NT2/D1 (cell line): ENCODE results near the gene FUT1.

ENCODE experiments used
- DNase-seq: peaks from one replicate; pipeline ENCODE4 v3.0.0-alpha.2; 2011; ENCODE audit warnings: low read depth, low spot score
- H3K27me3 ChIP-seq: 2 replicates; pipeline ENCODE4 v1.6.0; 2011; ENCODE audit warnings: mild to moderate bottlenecking; ENCODE audit not compliant: insufficient read length, insufficient read depth
- H3K36me3 ChIP-seq: 2 replicates; pipeline ENCODE4 v1.6.1; 2011; ENCODE audit warnings: mild to moderate bottlenecking, low read length, mixed read lengths; ENCODE audit not compliant: insufficient read depth, insufficient read length
- H3K4me1 ChIP-seq: 2 replicates; pipeline ENCODE4 v1.5.1; 2011; ENCODE audit not compliant: insufficient read depth, insufficient read length
- H3K4me3 ChIP-seq: 2 replicates; pipeline ENCODE4 v1.5.1; 2011; ENCODE audit warnings: low read depth; ENCODE audit not compliant: insufficient read length
- H3K9ac ChIP-seq: 2 replicates; pipeline ENCODE4 v1.6.0; 2011; ENCODE audit warnings: low read depth; ENCODE audit not compliant: insufficient read length
- H3K9me3 ChIP-seq: 2 replicates; pipeline ENCODE4 v1.5.1; 2011; ENCODE audit warnings: mild to moderate bottlenecking, low read length; ENCODE audit not compliant: insufficient read depth
- SUZ12 ChIP-seq: IDR thresholded peaks from 2 replicates; pipeline ENCODE4 v1.6.1; 2011; ENCODE audit not compliant: insufficient read length, insufficient read depth; ENCODE audit errors: extremely low read depth
- YY1 ChIP-seq: IDR thresholded peaks from 2 replicates; pipeline ENCODE4 v1.6.1; 2011; ENCODE audit not compliant: insufficient read length, insufficient read depth
- ZNF274 ChIP-seq: IDR thresholded peaks from 2 replicates; pipeline ENCODE4 v1.6.1; 2011; ENCODE audit warnings: mild to moderate bottlenecking, low read depth, low read length

Gene FUT1

DNA sequence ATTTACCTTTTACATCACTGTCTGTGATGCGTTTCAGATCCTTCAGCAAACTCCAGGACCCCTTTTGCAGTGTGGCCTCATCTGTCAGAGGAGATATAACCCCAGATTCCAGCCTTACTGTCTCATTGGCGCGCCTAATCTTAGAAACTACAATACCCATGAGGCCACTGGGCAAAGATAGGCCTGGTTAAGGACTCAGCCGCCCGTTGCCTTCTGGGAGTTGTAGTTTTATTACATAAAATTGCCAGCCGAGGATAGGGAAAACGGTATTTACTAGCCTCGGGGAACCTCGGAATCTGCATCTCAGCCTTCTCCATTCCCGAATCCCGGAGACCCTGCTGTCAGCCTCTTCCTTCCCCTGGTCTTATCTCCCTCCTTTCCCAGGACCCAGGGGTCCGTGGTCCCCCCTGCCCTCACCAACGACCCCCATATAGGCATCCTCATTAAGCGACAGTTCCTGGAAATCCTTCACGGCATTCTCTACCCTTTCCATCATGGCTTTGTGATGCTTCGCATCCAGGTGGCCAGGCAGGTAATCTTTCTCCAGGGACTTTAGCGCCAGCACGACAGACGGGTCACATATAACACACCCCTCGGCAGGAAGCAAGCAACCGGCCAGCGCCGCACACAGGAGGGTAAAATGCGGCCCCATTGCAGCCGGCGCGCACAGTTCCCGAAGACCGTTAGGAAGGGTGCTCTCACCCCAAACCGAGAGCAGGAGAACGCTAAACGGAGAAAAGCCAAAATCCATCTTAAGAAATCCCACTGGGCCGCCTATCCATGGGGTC is 7.0 kb downstream of the FUT1 start:
- H3K27me3 ChIP-seq: peaks cover 1% of the 10 kb centered on the region
- H3K9me3 ChIP-seq: no peaks in the 10 kb centered on the region
- TF ChIP-seq ZNF274 (no peak), SUZ12 (no peak), YY1 (no peak)
- no peak overlapping the region for H3K9ac ChIP-seq
- peaks cover 9% of the 10 kb centered on the region for H3K4me1 ChIP-seq
- DNase-seq: no peak
- H3K4me3 ChIP-seq: no peak overlapping the region
- H3K36me3 ChIP-seq: peaks cover 5% of the 10 kb centered on the region

DNA sequence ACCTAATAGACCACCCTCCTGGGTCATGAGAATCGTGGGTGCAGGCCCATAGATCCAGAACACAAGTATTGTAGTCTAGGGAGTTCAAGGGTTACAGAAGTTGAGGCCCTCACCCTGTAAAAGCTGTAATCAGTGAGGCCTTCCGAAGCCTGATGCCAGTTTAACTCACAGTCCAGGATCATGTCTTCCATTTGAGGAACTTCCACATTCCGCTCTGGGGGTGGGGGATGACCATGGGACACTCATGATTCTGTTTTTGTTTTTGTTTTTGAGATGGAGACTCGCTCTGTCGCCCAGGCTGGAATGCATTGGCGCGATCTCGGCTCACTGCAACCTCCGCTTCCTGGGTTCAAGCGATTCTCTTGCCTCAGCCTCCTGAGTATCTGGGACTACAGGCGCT is 10.3 kb downstream of the FUT1 start:
- Histone ChIP-seq H3K4me1 (peaks cover 11% of the 10 kb centered on the region), H3K4me3 (no peak overlapping the region)

DNA sequence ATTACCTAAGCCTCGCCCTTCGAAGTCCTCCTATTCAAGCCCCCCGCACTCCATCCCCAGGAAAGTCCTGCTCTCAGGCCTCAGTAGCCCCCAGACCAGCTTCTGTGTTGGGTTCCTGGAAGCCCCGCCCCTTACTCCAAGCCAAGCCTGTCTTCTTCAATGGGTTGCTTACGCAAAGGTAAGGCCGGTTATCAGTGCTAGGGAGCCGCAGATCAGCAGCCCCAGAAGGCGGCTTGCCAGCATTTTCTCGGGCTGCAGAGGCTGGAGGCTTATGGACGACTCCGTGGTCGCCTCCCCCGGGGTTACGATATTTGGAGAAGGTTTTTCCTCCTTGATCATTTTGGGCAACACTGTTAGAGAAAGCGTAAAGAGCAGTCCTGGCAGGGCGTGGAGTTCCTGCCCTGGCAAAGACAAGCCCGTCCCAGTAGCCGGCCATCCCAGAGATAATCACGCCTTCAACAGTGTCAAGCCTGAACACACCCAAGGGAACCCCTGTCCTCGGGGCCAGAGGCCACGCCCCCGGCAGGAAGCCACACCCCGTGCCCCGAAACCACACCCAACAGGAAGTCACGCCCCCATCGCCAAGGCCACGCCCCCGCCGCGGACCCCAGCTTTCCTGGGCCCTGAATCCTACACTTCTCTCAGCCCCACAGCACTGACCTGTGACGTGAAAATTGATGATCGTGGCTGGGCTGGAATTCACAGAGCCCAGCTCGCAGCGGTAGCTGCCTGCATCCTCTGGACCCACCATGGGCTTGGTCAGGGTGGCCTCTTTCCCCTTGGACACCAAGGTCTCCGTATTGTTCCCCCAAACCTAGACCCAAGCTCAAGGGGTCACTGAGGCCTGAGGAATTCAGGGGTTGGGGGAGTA is 11.1 kb downstream of the FUT1 start:
- TF ChIP-seq ZNF274: no peak
- no peak for TF ChIP-seq YY1
- TF ChIP-seq SUZ12: no peak
- DNase-seq: no peak
- Histone ChIP-seq H3K4me1 (peaks cover 11% of the 10 kb centered on the region), H3K9me3 (no peaks in the 10 kb centered on the region), H3K4me3 (no peak overlapping the region), H3K36me3 (no peaks in the 10 kb centered on the region), H3K9ac (peak overlapping the region; percentile 32), H3K27me3 (peaks cover 16% of the 10 kb centered on the region)

More for the DNA sequence above, 10.3 kb downstream of the FUT1 start:
- Histone ChIP-seq H3K36me3 (no peaks in the 10 kb centered on the region), H3K9me3 (no peaks in the 10 kb centered on the region), H3K27me3 (peaks cover 16% of the 10 kb centered on the region), H3K9ac (no peak overlapping the region)
- TF ChIP-seq ZNF274 (no peak), SUZ12 (no peak), YY1 (no peak)
- DNase-seq: no peak

DNA sequence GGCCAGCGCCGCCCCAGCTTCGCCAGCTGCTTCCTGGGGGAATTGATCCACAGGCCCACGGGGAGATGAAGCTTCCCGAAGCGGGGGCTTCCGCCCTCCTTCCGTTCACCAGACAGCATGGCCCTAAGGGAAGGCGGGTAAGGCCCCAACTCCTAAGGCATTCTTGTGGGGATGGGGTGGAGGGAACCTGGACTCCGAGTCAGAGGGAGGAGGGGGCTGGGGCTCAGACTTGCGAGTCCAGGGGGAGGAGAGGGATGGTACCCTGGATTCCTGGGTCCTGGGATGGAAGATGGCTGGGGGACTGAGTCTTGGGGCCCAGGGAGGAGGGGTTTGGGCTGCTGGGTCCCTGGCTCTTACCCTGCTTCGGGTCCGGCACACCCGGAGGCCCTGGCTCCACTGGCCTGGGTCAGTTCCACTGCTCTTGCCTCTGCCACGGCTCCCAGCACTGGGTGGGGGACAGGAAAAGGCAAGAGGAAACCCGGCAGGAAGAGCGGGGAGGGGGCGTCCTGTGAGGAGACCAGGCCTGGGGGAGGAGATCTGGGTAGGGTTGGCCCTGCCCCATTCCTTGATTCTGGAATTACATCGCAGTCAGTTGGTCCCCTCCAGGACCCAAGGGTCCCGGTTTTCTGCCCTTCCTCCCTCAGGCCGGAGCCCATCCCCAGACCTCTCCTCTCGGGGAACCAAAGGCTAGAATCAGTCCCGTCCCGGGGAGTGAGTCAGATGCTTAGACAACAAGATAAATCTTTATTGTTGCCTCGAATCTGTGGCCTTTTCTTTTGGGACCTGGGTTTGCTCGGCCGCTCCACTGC is 12.1 kb downstream of the FUT1 start, which contains the start of gene RASIP1:
TSS of gene RASIP1 (minus strand) at position 447 of the 809 bp plus-strand sequence. CDS start at position 119, 328 bp downstream.
- DNase-seq: no peak
- Histone ChIP-seq H3K9me3 (no peaks in the 10 kb centered on the region), H3K27me3 (peaks cover 16% of the 10 kb centered on the region), H3K4me1 (peaks cover 11% of the 10 kb centered on the region), H3K36me3 (no peaks in the 10 kb centered on the region), H3K9ac (peak within 1 kb of the TSS; percentile 77), H3K4me3 (peak within 1 kb of the TSS; percentile 46)
- no peak for TF ChIP-seq ZNF274
- TF ChIP-seq SUZ12: no peak
- TF ChIP-seq YY1: no peak

DNA sequence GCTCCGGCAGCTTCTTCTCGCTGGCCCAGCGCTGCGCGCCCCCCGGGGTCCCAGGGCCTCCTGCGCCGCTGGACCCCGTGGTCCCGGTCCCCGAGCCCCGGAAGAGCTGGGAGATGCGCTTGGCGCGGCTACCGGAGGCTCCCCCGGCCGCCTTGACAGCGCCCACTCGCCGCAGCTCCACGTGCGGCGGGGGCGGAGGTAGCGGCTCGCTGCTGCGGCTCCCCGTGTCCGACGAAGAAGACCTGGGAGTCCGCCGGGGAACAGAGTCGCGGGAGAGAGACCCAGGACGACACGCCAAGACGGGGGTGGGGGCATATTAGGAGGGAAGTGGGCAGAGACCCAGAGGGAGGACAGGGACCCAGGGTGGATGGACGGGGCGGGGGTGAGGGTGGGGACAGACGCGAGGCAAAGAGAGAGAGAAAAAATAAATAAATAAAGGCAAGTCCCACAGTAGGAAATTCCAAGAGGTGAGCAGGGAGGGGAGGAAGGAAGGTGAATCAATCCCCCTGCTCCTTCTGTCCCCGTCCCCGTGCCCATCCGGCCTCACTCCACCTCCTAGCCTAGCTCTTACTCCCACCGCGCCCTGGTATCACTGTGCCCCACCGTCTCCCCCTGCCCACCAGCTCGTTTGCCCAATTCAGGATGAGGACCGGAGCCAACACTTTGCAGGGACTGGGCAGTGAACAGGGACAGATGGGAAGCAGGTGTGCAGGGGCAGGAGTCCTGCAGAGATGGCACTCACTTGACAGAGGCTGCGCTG is 12.9 kb downstream of the FUT1 start:
- Histone ChIP-seq H3K9ac (peak overlapping the region; percentile 77), H3K27me3 (peaks cover 16% of the 10 kb centered on the region), H3K4me3 (peak overlapping the region; percentile 46), H3K9me3 (no peaks in the 10 kb centered on the region), H3K4me1 (peaks cover 11% of the 10 kb centered on the region), H3K36me3 (no peaks in the 10 kb centered on the region)
- no peak for TF ChIP-seq ZNF274
- no peak for TF ChIP-seq YY1
- no peak for TF ChIP-seq SUZ12
- DNase-seq: no peak
